Measurements from ENCODE around the gene HIPK3.

HIPK3 gene

DNA sequence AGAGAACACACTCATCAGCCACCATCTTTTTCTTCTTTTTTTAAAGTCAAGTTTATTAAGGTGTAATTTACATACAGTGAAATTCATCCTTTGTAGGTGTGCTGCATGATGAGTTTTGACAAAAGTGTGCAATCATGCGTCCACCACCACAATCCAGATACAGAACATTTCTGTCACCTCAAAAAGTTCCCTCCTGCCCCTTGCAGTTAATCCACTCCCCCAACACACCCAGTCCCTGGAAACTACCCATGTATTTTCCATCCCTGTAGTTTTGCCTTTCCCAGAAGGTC is 126.7 kb downstream of the HIPK3 start:
- DNase-seq (ENCODE audit: low spot score): no peak
- in situ Hi-C loops (cut with MboI; ENCODE audit: low sequenced_read_pairs, unreplicated experiment): no loop called here
- TF ChIP-seq, protein P1, sequence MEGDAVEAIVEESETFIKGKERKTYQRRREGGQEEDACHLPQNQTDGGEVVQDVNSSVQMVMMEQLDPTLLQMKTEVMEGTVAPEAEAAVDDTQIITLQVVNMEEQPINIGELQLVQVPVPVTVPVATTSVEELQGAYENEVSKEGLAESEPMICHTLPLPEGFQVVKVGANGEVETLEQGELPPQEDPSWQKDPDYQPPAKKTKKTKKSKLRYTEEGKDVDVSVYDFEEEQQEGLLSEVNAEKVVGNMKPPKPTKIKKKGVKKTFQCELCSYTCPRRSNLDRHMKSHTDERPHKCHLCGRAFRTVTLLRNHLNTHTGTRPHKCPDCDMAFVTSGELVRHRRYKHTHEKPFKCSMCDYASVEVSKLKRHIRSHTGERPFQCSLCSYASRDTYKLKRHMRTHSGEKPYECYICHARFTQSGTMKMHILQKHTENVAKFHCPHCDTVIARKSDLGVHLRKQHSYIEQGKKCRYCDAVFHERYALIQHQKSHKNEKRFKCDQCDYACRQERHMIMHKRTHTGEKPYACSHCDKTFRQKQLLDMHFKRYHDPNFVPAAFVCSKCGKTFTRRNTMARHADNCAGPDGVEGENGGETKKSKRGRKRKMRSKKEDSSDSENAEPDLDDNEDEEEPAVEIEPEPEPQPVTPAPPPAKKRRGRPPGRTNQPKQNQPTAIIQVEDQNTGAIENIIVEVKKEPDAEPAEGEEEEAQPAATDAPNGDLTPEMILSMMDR (IDR thresholded peaks at IDR 0.05; ENCODE audit: borderline replicate concordance, control extremely low read depth, extremely low read depth, insufficient read depth, missing control alignments): no peak

DNA sequence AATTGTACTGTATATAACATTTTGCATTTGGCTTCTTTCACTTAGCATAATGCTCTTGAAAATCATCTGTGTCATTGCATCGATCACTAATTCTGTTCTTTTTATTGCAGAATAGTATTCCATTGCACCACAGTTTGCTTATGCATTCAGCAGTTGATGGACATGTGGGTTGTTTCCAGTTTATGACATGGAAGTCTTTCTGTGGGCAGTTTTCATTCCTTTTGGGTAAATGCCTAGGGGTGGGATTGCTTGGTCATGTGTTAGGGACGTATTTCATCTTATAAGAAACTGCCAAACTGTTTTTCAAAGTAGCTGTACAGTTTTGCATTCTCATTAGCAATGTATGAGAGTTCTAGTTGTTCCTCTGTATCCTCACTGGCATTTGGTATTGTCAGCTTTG is 127.0 kb downstream of the HIPK3 start:
- no peak for DNase-seq (ENCODE audit: low spot score)
- TF ChIP-seq, protein P1 (IDR thresholded peaks at IDR 0.05; ENCODE audit: borderline replicate concordance, control extremely low read depth, extremely low read depth, insufficient read depth, missing control alignments): no peak
- in situ Hi-C loops (cut with MboI; ENCODE audit: low sequenced_read_pairs, unreplicated experiment): no loop called here

DNA sequence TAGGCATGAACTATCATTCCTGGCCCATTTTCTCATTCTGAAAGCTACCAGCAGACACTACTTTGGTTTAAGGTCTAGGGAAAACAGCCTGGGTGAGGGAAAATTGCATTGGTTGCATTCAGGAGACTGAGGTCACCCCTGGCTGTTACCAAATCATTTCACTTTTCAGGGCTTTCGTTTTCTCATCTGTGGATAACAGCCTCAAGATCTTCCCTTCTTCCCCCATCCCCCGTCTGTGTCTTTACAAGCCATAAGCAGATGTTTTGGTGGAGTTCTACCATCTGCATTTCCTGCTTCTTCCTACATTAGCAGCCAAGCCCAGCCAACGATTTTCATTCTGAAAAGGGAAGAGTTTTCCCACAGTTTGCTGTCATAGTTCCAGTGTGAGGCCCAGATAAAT is 130.4 kb downstream of the HIPK3 start:
- TF ChIP-seq, protein P1 (IDR thresholded peaks at IDR 0.05; ENCODE audit: borderline replicate concordance, control extremely low read depth, extremely low read depth, insufficient read depth, missing control alignments): no peak
- no peak for DNase-seq (ENCODE audit: low spot score)
- in situ Hi-C loops (cut with MboI; ENCODE audit: low sequenced_read_pairs, unreplicated experiment): no loop called here

DNA sequence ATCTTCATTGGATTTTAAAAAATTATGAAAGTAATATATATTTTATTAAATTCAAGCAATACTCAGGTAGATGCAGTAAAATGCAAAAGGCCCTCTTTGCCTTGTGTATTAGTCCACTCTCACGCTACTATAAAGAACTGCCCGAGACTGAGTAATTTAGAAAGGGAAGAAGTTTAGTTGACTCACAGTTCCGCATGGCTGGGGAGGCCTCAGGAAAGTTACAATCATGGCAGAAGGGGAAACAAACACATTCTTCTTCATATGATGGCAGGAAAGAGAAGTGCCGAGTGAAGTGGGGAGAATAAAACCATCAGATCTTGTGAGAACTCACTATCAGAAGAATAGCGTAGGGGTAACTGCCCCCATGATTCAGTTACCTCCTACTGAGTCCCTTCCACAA is 130.8 kb downstream of the HIPK3 start:
- in situ Hi-C loops (cut with MboI; ENCODE audit: low sequenced_read_pairs, unreplicated experiment): no loop called here
- TF ChIP-seq, protein P1 (IDR thresholded peaks at IDR 0.05; ENCODE audit: borderline replicate concordance, control extremely low read depth, extremely low read depth, insufficient read depth, missing control alignments): no peak
- no peak for DNase-seq (ENCODE audit: low spot score)

DNA sequence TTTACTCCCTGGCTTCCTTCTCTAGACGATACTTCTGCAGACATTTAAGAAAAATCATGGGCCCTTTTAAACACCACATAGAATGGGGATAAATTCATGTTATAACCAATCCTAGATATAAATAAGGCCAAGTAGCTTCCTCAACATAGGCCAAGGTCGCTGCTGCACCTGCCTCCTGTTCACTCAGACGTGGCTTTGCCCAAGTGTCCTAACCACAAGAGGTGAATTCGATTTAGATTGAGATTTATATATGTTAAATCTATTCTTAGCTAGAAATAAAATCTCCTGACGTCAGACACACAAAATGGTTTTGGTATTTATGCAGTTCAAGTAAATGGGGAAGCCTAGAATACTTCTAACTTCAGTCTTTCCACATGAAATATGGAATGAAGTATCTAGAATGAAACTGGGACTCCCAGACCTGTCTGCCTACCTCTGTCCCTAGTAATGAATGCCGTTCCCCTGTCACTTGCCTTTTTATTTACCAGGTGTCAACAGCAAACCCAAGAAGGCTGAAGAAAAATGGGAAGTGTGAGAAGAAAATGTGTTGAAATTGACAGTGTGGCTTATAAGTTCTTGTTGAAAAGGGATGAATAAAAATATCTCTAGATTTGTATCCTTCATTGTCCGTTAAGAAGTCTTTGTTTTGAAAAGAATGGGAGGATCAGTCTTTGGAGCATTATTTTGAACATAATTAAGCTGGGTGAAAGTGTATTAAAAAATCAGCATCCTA is 131.8 kb downstream of the HIPK3 start:
- DNase-seq (ENCODE audit: low spot score): no peak
- TF ChIP-seq, protein P1 (IDR thresholded peaks at IDR 0.05; ENCODE audit: borderline replicate concordance, control extremely low read depth, extremely low read depth, insufficient read depth, missing control alignments): no peak
- in situ Hi-C loops (cut with MboI; ENCODE audit: low sequenced_read_pairs, unreplicated experiment): no loop called here

DNA sequence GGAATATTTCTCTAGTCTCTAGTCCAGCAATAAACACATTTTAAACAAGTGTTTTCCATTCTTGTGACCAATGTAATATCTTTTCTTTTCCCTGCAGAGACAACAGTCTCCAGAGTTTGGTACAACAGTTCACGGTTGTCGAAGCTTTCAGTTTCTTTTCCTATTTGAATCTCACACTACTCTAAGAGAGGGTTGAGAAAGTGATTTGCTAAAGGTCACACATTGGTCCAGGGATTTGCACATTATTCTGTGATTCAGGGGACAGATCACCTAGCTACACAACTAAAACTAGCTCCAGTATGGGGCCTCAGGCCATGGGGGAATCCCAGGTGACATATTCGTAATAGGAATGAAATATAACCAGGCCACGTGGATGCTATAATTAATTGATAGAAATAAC is 132.5 kb downstream of the HIPK3 start:
- DNase-seq (ENCODE audit: low spot score): peak; percentile 43
- TF ChIP-seq, protein P1 (IDR thresholded peaks at IDR 0.05; ENCODE audit: borderline replicate concordance, control extremely low read depth, extremely low read depth, insufficient read depth, missing control alignments): no peak
- in situ Hi-C loops (cut with MboI; ENCODE audit: low sequenced_read_pairs, unreplicated experiment): no loop called here

All from GM13976 (cell line).